GM19351 (cell line): ENCODE measurements around the gene ZCWPW1.

Experiments
- ATAC-seq: cut with Tn5 transposase; IDR thresholded peaks from one replicate; pipeline ENCODE4 v1.9.1; 2021; ENCODE audit warnings: mild to moderate bottlenecking, moderate library complexity; ENCODE audit not compliant: unreplicated experiment

The ZCWPW1 gene

GRCh38 chr7:100432621-100433275, 4.2 kb upstream of the ZCWPW1 start:
- no peak for ATAC-seq

GRCh38 chr7:100432053-100432452, 3.5 kb upstream of the ZCWPW1 start:
- no peak for ATAC-seq

- ATAC-seq: no peak
These were observed 2.8 kb upstream of the ZCWPW1 start for GRCh38 chr7:100431286-100431735.

DNA sequence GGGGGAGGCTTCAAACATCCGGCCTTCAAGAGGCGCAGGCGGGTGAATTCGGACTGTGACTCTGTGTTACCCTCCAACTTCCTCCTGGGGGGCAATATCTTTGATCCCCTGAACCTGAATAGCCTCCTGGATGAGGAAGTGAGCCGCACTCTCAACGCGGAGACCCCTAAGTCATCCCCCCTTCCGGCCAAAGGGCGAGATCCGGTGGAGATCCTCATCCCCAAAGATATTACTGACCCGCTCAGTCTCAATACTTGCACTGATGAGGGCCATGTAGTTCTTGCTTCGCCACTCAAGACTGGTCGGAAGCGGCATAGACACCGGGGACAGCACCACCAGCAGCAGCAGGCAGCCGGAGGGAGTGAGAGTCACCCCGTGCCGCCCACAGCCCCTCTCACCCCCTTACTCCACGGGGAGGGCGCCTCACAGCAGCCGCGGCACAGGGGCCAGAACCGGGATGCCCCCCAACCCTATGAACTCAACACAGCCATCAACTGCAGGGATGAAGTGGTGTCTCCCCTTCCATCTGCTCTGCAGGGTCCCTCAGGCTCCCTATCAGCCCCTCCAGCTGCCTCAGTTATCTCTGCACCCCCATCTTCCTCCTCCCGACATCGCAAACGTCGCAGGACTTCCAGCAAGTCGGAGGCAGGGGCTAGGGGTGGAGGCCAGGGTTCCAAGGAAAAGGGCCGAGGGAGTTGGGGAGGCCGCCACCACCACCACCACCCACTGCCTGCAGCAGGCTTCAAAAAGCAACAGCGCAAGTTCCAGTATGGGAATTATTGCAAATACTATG, 2.2 kb upstream of the ZCWPW1 start:
- no peak for ATAC-seq

DNA sequence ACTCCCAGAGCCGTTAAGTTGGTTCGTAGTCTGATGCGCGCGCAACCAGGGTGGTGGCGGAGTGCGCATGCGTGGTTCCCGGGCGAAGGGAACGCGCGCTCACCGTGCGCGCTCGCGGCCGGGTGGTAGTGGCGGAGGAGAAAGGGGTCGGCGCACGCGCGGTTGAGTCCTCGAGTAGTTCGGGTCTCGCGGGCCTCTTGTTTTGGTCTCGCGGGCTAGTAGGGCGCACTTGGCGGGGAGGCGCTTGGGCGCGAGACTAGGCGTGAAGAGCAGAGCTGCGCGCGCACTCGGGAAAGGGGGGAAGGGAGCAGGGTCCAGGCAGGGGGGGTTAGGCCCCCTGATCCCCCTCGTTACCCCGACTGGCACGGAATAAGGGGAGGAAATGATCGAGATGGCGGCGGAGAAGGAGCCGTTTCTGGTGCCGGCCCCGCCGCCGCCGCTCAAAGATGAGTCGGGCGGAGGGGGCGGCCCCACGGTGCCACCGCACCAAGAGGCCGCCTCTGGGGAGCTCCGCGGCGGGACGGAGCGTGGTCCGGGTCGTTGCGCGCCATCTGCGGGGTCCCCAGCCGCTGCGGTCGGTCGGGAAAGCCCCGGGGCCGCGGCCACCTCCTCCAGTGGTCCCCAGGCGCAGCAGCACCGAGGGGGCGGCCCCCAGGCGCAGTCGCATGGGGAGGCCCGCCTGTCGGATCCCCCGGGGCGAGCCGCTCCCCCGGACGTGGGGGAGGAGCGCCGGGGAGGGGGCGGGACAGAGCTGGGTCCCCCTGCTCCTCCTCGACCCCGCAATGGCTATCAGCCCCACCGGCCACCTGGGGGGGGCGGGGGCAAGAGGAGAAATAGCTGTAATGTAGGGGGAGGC, 1.4 kb upstream of the ZCWPW1 start, which contains the start of gene MEPCE:
Gene MEPCE, plus strand, starts transcription at position 195 of the 856 bp plus-strand sequence. Its CDS starts 188 bp downstream, at position 383.
- ATAC-seq: peak; percentile 39

- ATAC-seq: peak; percentile 46
These were observed 599 bp upstream of the ZCWPW1 start for GRCh38 chr7:100428967-100429636.

GRCh38 chr7:100427762-100428198, 723 bp downstream of the ZCWPW1 start:
- no peak for ATAC-seq

DNA sequence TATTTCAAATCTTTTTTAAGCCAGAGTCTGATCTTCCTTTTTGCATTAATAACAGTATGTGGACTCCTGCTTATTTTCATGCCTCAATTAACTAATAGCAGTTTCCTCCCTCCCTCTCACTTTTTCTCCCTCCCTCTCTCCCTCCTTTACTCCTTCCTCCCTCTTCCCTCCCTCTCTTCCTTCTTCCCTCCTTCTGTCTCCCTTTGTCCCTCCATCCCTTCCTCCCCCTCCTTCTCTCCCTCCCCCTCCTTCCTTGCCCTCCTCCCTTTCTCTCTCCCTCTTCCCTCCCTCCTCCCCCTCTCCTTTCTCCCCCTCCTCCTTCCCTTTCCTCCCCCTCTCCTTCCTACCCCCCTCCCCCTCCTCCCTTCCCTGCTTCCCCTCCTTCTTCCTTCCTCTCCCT, 2.0 kb downstream of the ZCWPW1 start:
- no peak for ATAC-seq

- ATAC-seq: no peak
These were observed 3.2 kb downstream of the ZCWPW1 start for GRCh38 chr7:100425347-100425746.

DNA sequence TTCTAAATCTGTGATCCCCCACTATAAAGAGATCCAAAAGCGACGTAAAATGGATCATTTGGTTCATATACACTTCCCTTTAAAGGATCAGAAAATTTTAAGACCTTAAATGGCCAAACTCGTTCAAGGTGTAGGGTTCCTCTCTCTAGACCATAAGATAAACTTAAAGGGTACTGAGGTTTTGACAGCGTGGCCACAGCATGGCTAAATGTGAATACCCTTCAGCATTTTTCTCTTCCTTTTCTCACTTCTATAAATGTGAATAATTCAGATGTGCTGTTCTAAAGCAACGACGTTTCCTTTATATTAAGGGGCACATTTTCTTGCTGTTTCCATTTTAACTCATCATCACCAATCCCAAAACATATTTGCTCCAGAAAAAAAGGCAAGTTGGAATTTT, 5.2 kb downstream of the ZCWPW1 start:
- no peak for ATAC-seq

GRCh38 chr7:100419660-100420226, 8.8 kb downstream of the ZCWPW1 start:
- ATAC-seq: no peak

- ATAC-seq: no peak
These were observed 9.4 kb downstream of the ZCWPW1 start for GRCh38 chr7:100418930-100419659.

GRCh38 chr7:100415448-100415847, 13.1 kb downstream of the ZCWPW1 start:
- no peak for ATAC-seq

GRCh38 chr7:100413889-100414288, 14.6 kb downstream of the ZCWPW1 start:
- ATAC-seq: no peak

DNA sequence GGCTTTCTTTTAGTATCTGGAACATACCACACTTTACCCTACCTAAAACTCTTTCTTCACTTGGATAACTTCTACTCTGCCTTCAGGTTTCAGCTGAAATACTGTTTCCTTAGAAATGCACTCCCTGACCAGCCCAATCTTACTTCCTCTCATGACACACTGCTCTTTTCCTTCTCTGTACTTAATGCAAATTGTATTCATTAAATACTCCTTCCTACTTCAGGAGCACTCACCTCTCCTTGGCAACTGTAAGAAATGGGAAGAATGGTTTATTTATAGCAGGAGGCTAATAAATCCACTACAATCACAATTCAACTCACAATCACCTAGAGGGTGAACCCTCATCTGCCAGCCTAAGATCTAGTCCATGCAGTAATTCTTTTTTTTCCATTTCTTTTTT, 15.2 kb downstream of the ZCWPW1 start:
- ATAC-seq: no peak

DNA sequence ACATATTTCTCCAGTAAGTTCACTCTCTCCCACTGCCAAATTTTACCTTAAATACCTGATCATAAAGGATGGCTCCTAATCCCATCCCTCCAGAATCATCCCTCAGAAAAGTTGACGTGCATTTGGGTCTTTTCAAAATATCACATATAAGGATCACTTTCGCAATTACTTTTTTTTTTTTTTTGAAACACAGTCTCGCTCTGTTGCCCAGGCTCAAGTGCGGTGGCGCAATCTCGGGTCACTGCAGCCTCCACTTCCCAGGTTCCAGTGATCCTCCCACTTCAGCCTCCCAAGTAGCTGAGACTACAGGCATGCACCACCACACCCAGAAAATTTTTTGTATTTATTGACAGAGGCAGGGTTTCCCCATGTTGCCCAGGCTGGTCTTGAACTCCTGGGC, 17.4 kb downstream of the ZCWPW1 start:
- ATAC-seq: no peak

- no peak for ATAC-seq
These were observed 21.0 kb downstream of the ZCWPW1 start for GRCh38 chr7:100407285-100408180.

DNA sequence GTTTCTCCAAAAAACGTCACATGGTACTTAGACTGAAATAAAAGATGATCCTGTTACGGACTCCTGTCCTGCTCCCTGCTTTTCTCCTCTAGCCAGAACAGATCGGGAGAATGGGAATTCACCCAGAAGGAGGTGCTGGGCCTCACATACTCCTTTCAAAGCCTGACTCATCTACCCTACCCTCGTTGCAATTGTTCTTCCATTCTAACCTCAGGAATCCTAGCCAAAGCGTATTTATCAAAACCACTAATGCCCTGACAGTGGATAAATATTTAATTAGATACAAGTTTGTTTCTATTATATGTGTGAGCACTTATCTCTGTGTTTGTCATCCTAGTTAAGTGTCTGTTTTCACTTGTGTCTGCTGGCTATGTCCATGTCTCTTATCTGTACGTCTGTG, 21.7 kb downstream of the ZCWPW1 start:
- no peak for ATAC-seq

DNA sequence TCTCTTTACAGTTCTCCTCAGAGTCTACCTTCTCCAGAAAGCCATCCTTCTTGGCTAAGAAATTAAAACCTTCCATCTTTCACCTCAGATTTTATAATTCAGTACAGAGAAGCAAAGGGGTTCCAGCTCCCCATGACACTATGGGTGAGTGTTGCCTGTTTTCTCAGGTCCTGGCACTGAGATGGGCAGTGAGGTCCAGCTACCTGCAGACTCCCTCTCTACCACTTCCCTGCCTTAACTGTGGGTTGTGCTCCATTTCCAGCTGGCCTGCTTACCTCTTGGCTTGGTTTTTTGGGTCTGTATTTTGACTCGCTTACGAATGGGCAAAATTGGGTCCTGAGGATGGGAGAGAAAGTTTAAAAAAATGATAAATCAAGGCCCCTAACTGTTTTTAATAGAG, 26.3 kb downstream of the ZCWPW1 start:
- no peak for ATAC-seq
